ENCODE data around the gene UVRAG.

Gene UVRAG

DNA sequence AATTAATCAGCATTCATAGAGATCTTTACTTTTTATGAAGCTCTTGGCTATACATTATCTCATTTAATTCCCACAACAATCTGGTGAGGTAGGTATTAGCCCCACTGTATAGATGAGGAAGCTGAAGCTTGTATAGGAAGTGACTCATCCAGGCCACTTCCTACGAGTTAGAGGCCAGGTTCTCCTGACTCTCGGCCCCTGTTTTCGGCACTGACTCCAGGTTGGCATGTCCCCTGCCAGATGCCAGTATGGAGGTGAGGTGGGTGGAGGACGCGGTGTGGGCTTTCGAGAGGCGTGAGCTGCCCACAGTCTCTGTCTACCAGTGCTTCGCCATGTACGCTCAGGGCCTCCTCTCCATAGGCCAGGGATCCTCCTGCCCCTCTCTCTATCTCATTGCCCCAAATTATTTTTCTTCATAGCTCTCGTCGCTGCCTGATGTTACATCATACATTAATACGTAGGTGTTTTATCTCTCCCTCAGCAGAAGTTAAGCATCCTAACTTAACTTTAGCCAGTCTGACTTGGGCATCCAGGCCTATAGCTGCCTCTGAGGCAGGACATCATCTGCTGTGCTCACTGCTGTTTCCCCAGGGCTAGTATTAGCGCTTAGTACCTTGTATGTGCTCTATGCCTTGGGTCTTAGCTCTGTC is 37.4 kb upstream of the UVRAG start:
- DNase-seq, result no peak
- no peak for TF ChIP-seq GATA1 (IDR thresholded peaks at IDR 0.05; ENCODE audit: low read depth, low read length)
- no peak for TF ChIP-seq POLR2A (IDR thresholded peaks at IDR 0.05; ENCODE audit: low read length)

DNA sequence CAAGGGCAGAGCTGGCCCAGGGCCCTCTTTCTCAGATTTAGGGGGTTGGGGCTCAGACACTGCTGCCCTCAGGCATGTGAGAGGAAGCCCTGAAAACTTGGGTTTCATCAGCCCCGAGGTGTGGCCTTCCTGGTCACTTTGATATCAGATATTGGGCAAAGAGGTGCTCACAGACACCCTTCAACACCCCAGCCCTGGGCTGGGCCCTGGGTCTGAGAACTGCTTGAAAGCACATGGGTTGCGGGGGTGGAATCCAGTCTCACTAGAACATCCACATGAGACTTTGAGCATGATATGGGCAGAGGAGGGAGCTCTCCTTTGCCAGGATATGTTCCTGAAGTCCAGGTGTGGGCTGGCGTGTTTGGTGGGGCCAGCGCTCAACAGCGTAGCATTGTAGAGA is 36.0 kb upstream of the UVRAG start:
- no peak for DNase-seq

DNA sequence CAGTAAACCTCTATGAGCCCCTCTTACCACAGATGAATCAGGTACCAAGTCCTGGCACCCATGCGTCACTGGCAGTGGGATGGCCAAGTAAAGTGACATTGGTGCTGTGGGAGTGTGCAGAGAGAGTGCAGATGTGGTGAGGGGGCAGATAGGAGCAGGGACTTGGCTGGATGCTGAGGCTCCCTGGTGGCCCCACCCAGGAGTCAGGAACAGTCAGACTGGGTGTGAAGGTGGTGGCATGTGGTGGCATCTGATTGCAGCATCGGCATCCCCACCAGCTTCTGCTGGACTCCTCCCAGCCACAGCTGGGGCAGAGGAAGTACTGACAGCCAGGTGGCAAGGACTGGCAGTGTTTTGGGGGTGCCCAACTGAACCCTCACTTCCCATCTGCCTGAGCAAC is 35.0 kb upstream of the UVRAG start:
- DNase-seq, result peak; percentile 22 to 29
- TF ChIP-seq POLR2A (IDR thresholded peaks at IDR 0.05; ENCODE audit: low read length), result no peak
- TF ChIP-seq GATA1 (IDR thresholded peaks at IDR 0.05; ENCODE audit: low read depth, low read length), result no peak

More for the DNA sequence above, 36.0 kb upstream of the UVRAG start:
- no peak for TF ChIP-seq GATA1 (IDR thresholded peaks at IDR 0.05; ENCODE audit: low read depth, low read length)
- no peak for TF ChIP-seq POLR2A (IDR thresholded peaks at IDR 0.05; ENCODE audit: low read length)

DNA sequence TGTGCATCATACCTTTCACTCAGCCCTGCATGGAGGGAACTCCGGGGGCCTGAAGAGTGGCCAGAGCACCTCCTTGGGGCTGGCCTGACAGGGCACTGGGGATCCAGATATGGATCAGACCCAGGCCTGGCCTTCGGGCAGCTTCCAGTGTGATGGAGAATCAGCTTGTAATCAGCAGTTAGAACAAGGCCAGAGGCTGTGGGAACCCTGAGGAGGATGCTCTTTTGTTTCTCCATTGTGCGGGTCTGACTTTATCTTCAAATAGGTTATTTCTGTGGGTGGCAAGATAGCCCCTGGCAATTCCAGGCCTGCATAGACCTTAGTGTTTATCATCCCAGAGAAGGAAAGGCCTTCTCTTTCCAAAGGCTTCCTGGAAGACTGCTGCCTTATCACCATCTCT is 34.1 kb upstream of the UVRAG start:
- DNase-seq, result no peak
- no peak for TF ChIP-seq GATA1 (IDR thresholded peaks at IDR 0.05; ENCODE audit: low read depth, low read length)

DNA sequence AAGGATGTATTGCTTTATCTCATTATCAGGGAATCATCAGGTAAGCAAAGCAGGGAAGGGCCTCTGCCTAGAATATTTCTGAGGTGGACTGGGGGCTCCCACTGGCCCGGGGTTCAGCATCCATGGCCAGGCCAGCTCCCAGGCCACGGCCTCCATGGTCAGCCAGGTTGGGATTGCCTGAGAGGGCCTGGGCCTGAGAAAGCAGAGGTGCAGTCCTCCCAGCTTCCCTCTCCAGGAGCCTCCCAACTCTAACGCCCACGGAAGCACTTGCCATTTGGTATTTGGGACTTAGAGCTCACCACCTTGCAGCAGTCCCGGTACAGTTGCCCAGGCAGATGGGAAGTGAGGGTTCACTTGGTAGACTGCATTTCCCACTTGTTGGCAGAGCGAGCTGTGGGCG is 33.7 kb upstream of the UVRAG start:
- no peak for TF ChIP-seq POLR2A (IDR thresholded peaks at IDR 0.05; ENCODE audit: low read length)
- TF ChIP-seq GATA1 (IDR thresholded peaks at IDR 0.05; ENCODE audit: low read depth, low read length), result no peak
- DNase-seq, result no peak

DNA sequence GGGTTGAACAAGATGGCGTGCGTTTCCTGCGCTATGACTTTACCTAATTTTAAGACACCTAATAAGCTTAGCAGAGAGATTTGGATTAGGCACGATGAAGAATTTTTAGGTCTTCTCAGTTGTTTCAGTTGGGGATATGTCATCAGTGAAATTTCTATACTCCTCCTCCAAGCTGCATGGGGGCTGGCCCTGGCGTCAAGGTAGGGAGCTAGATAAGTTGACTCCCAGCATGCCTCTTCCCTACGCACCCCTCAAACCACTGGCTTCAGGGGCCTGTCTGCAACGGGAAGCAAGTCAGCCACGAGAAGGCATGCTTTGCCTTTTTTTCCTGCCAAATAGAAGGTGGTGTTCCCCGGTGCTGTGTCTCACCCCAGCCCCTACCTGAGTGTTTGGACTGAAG is 33.2 kb upstream of the UVRAG start:
- no peak for TF ChIP-seq GATA1 (IDR thresholded peaks at IDR 0.05; ENCODE audit: low read depth, low read length)
- no peak for TF ChIP-seq POLR2A (IDR thresholded peaks at IDR 0.05; ENCODE audit: low read length)
- no peak for DNase-seq

DNA sequence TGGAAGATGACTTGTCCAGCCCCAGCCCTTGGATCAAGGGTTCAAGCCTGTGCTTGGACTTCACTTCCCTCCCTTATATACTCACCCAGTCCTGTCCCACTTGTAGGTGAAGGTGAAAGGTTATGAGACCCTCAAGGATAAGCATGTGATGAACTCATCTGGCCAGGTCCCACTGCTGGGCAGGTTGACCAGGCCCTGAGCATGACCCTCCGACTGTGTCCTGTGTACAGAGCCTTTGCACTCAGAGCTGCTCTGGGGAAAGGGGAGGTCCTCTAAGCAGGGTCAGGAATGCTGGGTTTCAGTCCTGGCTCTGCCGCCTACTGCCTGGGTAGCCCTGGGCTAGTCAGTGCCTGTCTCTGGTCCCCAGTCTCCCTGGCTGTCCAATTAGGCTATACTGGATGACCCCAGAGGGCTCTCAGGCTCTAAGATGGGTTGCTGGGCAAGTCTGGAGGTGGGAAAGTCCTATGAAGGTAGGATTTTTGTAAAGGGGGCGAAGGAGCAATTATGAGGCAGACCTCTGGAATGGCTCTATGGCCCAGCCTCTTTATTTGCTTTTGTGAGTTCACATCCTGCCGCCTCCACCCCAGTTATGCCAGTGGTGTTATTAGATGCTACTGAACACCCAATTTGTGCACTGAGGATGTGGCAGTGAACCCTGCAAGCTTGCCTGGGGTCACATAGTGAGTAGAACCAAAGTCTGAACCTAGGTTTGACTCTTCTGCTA is 32.3 kb upstream of the UVRAG start:
- no peak for DNase-seq
- TF ChIP-seq POLR2A (IDR thresholded peaks at IDR 0.05; ENCODE audit: low read length) (no peak), GATA1 (IDR thresholded peaks at IDR 0.05; ENCODE audit: low read depth, low read length) (no peak)

DNA sequence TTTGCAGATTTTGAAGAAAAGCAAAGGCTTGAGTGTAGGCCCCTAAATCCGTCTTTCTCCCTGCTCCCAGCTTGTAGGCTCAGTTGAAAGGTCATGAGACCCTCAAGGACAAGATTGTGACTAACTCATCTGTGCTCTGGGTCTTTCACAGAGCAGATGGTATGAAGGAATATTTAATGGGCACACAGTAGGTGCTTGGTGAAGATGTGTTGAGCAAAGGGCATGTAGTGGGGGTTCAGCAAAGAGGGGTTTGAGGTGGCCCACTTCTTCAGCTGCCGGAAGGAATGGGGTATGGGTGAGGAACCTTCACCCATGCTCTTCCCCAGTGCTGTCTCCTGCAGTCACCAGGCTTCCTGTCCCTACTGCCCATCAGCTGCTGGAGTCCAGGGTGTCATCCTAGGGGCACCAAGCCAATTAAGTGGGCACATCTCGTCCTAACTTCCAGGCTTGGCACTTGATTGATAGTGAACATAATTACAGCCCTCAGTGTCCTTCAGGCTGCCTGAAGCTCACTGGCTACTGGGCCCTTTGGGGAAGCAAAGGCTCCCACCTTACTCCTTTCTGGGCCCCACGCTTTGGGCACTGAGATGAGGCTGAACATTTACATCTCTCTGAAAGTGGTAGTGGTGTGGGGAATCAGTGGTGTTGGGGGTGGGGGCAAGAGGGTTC is 31.5 kb upstream of the UVRAG start:
- no peak for DNase-seq
- TF ChIP-seq POLR2A (IDR thresholded peaks at IDR 0.05; ENCODE audit: low read length) (no peak), GATA1 (IDR thresholded peaks at IDR 0.05; ENCODE audit: low read depth, low read length) (no peak)

DNA sequence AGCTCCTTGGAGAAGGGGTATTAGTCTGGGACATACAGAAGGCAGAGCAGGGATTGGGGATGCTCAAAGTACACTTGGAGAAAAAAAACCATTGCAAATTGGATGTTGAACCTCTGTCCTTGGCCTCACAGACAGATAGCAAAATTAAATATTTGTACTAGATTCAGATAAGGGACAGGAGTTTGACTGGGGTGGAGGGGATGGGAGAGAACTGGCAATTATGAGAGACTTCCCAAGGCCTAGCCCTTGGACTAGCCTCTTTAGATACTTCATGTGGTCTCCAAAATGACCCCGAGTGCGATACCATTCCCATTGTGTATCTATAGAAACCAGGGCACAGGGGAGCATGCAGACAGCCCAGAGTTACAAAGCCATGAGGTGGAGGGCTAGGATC is 30.9 kb upstream of the UVRAG start:
- DNase-seq, result no peak
- no peak for TF ChIP-seq GATA1 (IDR thresholded peaks at IDR 0.05; ENCODE audit: low read depth, low read length)

DNA sequence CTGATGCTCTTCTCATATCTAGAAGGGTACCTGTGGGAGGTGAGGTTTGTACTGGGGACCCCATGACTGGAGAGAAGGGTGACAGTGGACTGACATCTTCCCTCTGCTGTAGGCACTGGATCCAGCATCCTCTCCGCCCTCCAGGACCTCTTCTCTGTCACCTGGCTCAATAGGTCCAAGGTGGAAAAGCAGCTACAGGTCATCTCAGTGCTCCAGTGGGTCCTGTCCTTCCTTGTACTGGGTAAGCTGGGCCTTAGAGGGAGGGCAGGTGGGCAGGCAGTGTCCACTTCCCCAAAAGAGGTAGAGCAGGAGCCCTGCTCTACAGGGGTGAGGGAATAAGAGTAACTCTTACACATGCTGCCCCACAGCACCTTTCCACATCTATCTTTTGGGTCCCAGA is 30.5 kb upstream of the UVRAG start:
- DNase-seq, result no peak

DNA sequence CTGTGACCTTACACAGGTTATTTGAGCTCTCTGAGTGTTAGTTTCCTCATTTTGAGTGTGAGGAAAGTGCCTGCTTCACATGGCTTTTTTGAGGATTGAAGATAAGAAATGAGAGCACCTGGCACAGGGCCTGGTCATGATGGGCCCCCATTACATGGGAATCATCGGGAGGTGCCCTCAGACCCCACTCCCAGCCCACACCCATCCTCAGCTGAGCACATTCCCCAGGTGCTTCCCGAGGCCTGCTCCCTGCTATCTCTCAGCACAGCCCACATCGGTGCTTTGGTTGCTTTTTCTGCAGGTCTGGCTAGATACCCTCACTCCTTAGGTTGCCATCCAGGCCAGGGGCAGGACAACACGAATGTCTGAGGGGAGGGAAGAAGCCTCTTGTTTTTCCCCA is 29.8 kb upstream of the UVRAG start:
- no peak for DNase-seq
- TF ChIP-seq POLR2A (IDR thresholded peaks at IDR 0.05; ENCODE audit: low read length) (no peak), GATA1 (IDR thresholded peaks at IDR 0.05; ENCODE audit: low read depth, low read length) (no peak)

More for the DNA sequence above, 30.5 kb upstream of the UVRAG start:
- TF ChIP-seq GATA1 (IDR thresholded peaks at IDR 0.05; ENCODE audit: low read depth, low read length) (no peak), POLR2A (IDR thresholded peaks at IDR 0.05; ENCODE audit: low read length) (no peak)

DNA sequence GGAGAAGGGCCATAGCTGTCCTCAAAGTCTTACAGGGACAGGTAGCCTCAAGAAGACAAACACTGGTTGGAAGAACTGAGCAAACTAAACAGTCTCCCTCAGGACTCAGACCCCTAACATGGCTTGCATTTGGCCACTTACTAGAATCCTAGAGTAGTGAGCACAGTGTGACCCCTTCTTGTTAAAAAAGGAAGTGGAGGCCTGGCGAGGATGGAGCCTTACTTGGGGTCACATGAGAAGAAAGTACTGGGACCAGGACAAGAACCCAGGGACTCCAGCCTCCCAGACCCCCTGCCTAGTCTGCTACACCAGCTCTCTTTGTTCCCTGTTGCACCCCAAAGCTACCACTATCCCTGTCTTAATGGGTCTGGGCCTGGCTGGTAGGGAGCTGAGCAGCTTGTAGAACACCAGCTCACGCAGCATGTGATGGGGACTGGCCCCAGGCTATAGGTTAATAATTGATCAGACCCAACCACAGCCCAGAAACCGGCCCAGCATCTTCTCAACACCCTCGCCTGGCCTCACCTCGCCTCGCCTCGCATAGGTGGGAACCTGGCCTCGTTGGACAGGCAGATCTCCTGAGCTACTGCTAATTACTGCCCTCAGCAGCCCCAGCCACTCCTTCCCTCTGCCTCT is 28.8 kb upstream of the UVRAG start:
- TF ChIP-seq GATA1 (IDR thresholded peaks at IDR 0.05; ENCODE audit: low read depth, low read length), result no peak
- no peak for TF ChIP-seq POLR2A (IDR thresholded peaks at IDR 0.05; ENCODE audit: low read length)
- DNase-seq, result no peak

DNA sequence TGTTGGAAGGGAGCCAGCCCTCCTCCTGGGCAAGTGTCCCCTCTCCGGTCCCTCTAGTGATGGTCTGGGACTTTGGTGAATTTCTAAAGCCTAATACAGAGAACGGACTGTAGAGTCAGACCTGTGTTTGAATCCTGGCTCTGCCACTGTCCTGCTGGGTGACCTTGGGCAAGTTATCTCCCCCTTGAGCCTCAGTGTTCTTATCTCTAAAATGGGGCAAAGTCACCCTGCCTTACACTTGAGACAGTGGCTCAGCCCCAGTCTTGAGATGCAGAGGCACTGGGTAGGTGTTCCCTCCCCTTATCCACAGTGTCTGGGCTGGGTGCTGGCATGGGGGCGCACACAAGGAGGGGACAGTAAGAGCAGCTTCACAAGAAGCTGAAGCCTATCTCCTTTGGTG is 25.5 kb upstream of the UVRAG start:
- TF ChIP-seq POLR2A (IDR thresholded peaks at IDR 0.05; ENCODE audit: low read length) (no peak), GATA1 (IDR thresholded peaks at IDR 0.05; ENCODE audit: low read depth, low read length) (no peak)

DNA sequence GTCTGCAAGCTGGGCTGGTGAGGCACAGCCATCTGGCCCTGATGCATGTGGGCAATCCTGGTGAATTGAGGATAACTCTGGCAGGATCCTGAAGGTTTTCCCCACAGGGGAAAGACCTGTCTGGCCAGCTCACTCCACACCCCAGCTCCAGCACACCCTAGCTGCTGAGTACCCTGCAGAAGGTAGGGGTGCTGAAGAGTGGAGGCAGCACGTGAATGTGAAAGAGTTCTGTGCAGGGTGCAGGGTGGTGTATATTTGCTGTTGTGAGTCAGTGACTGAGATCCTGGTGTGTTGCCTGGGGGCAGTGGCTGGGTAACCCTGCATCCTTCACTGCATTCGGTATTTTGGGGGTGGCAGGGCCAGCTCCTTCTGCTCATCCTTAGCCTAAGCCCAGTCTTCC is 24.0 kb upstream of the UVRAG start:
- TF ChIP-seq POLR2A (IDR thresholded peaks at IDR 0.05; ENCODE audit: low read length), result no peak
- no peak for TF ChIP-seq GATA1 (IDR thresholded peaks at IDR 0.05; ENCODE audit: low read depth, low read length)
- DNase-seq, result no peak

More for the DNA sequence above, 25.5 kb upstream of the UVRAG start:
- no peak for DNase-seq
